ENCODE data around the gene IL12RB2.
"Not testable (repeated sequence)": the region's sequence is repeated elsewhere in the genome, so short reads cannot be mapped to it uniquely, and the experiment has no call there.

The IL12RB2 gene

DNA sequence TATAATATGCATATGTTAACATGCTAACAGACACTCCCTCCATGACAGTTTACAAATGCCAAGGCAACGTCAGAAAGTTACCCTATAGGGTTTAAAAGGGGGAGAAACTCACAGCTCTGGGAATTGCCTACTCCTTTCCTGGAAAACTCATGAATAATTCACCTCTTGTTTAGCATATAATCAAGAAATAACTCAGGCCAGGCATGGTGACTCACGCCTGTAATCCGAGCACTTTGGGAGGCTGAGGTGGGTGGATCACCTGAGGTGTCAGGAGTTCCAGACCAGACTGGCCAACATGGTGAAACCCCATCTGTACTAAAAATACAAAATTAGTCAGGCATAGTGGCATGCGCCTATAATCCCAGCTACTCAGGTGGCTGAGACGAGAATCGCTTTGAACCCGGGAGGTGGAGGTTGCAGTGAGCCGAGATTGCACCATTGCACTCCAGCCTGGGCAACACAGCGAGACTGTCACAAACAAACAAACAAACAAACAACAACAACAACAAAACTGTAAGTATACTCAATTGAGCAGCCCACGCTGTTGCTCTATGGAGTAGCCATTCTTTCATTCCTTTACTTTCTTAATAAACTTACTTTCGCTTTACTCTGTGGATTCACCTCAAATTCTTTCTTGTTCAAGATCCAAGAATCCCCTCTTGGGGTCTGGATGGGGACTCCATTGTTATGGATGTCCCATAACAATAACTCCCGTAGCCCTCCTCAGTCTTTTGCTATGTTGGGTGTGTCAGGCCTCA lies 92.5 kb downstream of the IL12RB2 start:
- not testable (repeated sequence) for DNase-seq

DNA sequence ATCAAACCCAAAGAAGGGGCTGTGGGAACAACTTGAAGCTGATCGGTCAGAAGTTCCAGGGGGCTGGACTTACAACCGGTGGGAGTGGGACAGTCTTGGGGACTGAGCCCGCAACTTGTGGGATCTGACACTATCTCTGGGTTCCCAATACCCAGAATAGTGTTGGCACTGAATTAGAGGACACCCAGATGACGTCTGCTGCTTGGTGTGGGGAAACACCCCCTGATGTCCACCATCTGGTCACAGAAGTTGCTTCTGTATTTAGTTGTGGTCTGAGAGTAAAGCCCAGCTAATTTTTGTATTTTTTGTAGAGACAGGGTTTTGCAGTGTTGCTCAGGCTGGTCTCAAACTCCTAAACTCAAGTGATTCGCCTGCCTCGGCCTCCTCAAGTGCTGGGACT lies 93.8 kb downstream of the IL12RB2 start:
- DNase-seq = no peak

DNA sequence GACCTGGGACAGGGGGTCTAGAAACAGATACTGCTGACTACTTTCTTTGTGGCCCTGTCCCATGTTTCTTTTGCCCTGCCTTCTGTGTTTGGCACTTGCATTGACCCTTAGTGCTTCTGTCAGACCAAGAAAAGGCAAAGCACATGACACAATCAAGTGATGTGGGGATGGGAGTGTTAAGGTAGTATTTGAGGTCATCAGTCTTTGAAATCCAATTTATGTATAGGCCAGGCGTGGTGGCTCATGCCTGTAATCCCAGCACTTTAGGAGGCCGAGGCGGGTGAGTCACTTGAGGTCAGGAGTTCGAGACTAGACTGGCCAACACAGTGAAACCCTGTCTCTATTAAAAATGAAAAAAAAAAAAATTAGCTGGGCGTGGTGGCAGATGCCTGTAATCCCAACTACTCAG lies 96.5 kb downstream of the IL12RB2 start:
- no peak for DNase-seq

DNA sequence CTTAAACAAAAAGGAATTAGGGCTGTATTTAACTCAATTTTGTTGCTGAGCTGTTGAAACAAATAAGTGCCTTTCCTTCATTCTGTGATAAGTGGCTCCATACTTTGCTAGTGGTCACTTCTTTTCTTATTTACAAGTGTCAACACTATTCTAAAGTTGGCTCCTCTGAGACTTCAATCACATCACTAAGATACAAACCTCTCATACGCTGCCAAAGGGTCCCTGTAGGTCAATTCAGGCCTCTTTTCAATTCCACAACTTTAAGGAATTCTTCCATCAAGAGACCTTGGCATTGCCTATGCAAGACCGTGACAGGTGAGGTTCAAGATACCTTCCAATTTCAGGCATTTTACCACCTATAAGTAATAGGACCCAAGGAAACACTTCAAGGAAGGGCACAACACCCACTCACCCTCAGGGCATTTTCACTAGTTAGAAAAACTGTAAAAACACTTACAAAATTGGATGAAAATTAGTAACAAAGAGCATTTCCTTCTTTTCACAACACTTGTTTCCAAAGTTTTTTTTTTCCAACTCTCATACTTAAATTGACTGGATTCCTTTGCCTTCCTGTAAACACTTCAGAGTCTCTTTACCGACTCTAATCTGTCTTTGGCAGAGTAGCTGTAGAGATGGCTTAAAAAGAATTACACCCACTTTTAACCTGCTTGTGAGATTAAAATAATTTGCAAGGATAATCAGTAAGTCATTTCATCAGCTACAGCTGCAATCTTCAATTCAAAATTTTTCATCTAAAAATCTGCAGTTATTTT lies 98.0 kb downstream of the IL12RB2 start:
- no peak for DNase-seq

DNA sequence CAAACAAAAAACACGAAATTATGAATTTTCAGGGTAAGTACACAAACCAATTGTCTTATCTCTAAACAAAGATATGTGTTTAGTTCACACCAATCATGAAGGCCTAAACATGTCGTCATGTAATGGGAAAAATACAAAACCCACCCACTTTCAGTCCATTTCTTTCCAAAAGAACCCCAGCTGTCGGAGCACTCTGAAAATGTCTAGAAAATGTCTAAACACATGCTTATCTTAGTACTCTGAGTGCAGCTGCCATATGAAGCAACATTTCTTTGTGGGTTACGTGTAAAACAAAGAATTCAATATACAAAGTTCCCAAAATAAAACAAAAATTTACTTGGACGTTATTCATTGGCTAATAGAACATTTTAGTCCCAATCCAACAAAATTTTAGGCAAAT lies 99.8 kb downstream of the IL12RB2 start:
- no peak for DNase-seq

DNA sequence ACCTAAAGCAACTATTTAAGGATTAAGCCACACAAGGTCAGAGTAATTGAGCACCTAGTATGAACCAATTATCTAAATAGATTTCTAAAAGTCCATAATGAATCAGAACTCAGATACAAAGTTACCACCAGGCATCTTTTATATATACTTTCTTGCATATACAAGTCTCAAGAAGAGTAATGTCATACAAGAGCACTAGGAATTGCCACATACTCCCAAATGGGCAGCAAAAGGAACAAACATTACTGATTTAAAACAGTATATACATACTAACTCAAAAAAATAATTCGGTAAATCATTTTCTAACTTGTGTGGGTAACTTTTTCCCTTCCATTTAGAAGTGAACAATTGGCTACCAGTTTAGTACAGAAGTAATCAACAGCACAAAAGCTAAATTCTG lies 100.5 kb downstream of the IL12RB2 start:
- no peak for DNase-seq

DNA sequence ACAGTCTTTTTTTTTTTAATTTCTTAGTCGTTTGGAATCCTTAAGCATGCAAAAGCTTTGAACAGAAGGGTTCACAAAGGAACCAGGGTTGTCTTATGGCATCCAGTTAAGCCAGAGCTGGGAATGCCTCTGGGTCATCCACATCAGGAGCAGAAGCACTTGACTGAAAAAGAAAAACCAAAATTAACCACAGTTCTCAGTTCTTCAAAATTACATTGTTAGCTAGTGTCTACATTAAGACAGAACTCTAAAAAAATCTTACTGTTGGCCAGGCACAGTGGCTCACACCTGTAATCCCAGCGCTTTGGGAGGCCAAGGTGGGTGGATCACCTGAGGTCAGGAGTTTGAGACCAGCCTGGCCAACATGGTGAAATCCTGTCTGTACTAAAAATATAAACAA lies 105.4 kb downstream of the IL12RB2 start:
- DNase-seq = not testable (repeated sequence)

DNA sequence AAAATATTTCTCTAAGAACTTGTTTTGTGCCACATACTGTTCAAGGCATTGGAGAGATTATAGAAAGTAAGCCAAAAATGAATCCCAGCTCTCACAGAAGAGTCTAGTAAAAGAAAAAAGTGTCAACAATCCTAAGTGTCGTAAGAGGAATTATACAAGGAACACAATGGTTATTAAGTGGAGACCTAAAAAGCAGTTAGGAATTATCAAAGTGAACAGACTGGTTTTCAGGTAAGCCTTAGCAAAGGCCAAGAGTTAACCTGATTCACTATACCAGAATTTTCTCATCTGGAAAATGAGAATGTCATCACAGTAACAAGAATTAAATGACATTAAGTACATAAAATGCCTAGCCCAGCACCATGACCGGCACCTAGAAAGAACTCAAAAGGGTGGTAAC lies 106.9 kb downstream of the IL12RB2 start:
- DNase-seq = no peak

DNA sequence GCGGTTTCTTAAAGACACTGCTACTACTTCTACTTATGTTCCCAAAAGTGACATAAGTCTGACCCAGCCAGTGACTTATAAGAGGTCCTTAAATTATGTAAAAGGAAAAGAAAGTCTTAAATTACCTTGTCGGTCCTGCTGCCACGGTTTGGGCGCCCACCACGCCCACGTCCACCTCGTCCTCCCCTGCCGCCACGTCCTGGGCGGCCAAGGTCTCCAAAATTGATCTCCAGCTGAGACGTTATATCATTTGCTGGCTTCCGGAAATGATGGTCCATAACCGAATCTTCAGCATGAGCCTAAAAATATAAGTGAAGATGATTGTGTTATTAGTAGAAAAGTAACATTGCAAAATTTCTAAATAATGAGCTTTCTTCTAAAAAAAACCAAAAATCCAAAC lies 107.4 kb downstream of the IL12RB2 start:
- DNase-seq = no peak

DNA sequence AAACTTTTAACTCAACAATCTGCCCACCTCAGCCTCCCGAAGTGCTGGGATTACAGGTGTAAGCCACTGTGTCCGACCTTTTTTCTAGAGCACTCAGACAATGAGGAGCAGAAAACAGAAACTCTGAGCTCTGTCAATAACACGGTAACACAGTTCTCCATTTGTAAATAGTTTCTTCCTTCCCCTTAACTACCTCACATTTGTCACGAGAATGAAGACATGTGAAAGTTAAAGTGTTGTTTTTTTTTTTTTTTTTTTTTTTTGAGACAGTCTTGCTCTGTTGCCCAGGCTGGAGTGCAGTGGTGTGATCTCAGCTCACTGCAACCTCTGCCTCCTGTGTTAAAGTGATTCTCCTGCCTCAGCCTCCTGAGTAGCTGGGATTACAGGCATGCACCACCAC lies 110.1 kb downstream of the IL12RB2 start:
- DNase-seq = not testable (repeated sequence)

DNA sequence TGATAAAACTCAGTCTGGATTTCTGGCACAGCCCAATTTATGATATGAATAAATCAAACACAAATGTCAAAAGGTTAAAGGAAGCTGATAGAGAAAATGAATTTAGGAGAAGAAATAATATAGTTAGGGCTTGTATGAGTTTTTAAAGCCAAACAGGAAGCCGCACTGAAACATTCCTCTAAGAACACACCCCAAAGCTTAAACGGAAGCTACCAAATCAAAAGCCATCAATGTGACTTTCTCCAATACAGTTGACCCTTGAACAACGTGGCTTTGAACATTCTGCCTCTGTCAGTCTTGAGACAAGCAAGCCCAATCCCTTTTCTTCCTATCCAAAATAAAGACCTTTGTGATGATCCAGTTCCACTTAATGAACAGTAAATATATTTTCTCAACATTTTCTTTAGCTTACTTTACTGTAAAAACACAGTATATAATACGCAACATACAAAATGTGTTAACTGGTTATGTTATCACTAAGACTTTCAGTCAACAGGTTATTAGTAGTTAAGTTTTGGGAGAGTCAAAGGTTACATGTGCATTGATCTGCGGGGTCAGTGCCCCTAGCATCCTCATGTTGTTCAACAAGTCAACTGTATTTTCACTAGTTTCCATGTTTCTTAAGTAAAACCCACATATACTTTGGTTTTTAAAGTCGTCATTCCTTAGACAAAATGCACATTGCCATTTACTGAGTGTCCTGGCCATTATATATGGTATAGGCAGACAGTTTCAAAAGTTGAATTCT lies 111.3 kb downstream of the IL12RB2 start:
- no peak for DNase-seq

DNA sequence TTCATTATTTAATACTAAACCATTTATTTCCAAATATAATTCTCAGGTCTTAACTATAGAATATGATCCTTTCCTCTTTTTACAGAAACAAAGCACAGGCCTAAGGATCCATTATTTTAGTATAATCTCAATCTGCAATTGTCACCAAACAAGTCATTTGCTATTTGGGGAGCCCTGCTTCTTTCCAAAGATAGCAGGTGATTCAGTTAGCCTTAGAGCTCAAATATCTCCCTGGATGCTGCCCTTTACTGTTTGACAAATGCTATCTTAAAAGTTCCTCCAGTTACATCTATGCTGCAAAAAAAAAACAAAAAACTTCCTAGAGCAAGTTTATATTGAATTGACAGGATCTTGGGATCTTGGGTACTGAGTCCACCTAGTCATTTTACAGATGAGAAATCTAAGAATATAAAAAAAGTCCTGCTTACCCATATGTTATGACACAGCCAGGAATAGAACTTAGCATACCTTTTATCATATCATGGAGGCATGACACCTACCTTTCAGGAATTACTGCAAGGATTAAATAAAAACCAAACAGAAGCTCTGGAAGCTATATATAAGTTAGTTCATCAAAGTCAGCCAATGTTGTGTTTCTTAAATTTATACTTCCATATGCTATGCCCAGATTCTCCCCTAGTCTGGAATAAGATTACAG lies 113.3 kb downstream of the IL12RB2 start:
- no peak for DNase-seq

DNA sequence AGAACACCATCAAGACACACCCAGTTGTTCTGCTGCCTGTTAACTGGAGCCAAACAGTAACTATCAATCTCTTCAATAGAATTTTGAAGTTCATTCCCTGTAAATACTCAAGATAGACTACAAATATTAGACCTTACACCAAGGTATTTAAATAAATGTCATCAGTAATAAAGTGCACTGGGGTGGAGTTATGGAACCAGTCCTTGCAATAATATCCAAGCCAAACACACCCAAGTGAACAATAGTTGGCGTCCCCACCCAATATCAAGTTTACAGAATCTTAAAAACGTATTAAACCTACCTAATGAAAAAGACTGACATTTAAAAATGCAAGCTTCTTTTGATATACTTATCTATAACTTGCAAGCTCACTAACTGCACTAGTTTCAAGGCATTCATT lies 119.8 kb downstream of the IL12RB2 start:
- DNase-seq = no peak

DNA sequence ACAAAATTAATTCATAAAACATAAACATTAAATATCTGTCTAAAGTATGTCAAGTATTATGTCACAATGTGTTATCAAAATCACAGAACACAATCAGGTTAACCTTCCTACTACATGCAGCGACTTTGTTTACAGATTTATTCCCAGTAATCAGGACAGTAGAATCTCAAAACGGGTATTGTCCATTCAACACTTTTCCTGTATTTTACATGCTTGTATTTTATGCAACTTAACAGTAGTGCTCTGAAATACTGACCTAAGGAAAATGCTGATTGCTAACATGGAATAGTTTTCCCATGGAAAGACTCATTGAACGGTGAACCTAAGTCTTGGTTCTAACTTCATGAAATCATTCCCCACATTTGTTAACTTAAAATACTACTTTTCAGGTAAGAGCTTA lies 120.3 kb downstream of the IL12RB2 start:
- no peak for DNase-seq

DNA sequence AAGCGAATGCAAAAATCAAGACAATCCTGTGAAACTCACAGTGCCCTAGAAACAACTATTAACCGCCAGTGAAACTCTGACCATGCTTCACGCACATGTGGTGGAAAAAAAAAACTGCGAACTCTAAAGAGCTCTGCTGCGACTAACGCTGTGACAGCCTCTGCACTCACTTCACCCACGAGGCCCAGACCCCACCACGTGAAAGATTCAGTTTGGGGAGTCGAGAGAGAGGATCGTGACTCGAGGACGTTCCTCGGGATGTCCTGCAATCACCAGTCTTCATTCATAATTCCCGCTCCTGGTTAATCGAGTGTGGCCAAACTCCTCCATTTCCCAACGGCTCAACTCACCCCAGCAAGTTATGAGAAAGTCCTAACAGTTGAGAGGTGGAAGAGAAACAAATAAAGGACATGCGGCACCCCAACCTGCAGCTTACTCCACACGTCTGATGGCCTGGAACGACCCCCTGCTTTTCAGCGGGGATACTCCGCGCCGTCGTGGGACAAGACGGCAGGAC lies 121.4 kb downstream of the IL12RB2 start:
- DNase-seq = no peak

DNA sequence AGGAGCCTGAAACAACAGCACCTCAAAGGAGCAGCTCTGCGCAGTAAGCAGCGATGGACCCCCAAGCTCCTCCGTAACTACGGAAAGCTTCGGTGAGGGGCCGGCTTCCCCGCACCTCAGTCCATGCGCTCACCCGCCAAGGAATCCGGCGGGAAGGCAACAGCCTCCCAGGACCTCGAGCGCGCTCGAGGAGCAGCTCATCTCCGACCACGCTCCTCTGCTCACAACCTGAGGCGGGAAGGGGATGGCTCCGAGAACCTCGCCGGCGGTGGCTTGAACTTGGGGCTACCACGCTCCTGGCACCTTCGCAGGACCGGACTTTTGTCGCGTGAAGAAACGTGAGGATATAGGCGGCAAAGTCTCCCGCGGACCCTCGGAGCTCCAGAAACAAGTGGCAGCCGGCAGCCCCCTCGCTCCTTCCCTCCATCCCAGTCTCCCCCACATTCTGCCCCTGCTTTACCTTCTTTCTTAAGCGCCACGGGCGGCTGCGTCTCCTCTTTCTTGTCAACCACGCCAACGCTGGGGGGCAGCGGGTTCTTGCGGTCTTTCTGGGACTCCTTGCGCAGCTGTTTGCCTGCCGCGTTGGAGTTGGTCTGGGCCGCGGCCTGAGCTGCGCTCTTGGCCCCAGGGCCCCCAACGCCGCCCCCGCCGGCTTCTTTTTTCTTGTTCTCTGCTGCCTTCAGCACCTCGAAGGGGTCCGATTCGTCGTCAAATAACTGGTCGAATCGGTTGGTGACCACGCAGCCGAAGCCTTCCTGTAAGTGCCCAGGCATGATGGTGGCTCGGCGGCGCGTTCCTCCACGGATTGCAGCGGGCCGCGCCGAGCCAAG lies 122.1 kb downstream of the IL12RB2 start:
- DNase-seq = no peak

DNA sequence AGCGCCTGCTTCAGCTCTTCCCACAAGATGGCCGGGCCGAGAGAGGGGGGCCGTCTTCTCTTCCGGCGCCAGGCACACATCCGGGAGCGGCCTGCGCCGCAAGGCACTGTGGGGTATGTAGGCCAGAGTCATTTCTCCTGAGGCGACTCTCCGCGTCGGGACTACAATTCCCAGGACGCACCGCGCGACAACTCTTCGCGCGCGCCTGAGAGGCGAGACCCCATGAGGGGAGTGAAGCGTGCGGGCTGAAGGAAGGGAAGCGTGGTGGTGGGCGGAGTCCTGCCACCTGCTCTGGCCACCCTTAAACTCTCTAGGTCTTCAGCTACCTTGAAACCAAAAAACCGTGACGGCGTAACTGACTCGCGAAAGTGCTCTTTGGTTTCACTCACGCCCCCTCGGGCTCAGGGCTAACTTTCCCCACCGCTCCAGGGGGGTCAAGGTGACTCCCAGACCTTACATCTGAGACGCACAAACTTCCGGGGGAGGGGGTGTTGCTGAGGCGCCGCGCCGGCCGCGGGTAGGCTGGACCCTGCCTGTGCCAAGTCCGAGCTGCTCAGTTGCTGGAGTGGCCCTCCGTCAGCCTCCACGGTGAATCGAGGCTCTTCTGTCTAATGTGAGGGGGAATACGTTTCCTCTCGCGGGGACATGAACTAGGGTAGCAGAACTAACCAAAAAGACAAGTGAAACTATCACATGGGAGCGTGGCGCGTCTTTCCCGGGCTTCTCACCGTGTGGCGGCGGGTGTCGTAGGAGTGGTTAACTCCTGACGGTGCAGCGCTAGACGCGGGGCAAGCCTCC lies 122.9 kb downstream of the IL12RB2 start, which contains the start of gene SERBP1:
Gene SERBP1 (minus strand): TSS at position 45 of the 798 bp plus-strand sequence. CDS start 102 bp downstream, outside the sequence.
- peak; percentile 96 for DNase-seq

DNA sequence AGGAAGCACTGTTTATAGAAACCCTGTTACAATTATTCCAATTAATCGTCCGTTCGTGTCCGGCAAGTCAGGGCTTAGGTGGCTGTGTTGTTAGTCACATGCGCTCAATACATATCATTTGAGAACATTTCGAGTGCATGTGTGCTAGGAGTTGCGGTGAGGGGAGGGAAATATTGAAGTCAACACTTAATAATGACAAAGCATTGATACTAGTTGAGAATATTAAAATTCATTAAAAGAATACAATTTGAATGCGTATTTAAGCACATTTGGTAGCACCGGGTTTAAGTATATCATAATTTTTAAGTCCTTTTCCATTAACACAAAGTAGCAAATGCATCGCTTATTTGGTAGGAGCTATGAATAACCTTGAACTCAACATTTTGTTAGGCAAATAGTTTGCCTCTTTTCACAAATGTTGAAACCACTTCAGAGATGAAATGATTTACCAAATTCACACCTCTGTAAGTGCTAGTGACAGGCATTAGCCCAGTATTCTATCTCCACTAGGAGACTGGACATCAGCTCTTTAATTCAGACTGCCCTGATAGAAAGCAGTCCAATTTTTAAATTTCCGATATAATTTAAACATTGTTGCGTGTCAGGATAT lies 123.6 kb downstream of the IL12RB2 start:
- DNase-seq = no peak

DNA sequence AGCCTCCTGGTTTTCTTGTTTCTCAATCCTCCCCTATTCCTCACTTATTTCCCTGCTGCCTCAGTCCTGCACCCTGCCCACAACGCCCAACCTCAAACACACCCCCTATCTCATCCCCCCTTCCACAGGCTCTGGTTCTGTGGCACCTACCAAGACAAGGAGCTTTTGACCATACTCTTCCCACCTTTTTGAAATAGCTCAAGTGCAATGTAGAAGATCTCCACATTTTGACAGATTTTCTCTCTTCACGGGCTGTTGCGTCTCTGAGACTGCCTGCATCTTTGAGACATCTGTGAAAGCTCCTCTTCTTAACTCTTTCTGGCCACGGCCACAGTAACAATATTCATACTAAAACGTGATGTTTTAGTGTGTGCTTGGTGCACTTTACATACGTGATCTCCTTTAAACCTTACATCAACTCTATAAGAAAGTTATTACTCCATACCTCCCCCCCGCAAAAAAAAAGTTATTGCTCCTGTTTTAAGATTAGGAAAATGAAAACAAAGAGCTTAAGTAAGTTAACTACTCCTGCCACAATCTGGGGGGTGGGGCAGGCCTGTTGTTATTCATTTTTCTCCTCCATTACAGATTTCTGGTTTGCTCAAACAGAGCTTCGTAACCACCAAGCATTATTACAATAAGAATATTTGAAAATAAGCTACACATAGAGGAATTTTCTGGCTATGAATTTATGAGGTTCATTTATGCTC lies 124.4 kb downstream of the IL12RB2 start:
- no peak for DNase-seq

DNA sequence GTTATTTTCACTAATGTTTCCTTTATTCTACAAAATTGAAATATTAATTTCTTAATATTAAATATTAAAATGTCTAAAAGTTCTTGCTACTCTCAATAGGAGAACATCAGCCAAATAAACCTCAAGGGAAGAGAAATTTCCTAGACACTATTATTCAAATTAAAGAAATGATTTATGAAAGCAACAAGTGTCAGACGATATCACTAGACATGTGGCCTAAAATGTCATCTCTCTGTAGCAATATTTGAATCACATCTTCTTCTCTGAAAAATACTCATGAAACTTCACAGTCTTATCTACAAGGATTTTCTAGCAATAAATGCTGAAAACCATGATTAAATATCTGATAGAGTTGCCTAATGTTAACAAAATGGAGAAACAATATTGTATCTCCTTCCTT lies 125.1 kb downstream of the IL12RB2 start:
- DNase-seq = no peak
